HepG2 (cell line): ENCODE data around the gene CARHSP1.

ENCODE experiments used
- CEBPB ChIP-seq: IDR thresholded peaks from 2 replicates; pipeline ENCODE4 v1.6.1; 2011; ENCODE audit warnings: low read depth, low read length, improper control_type of control experiment, borderline replicate concordance
- HNRNPH1 ChIP-seq: fragments of 200-400 bp; formaldehyde crosslinking; optimal IDR thresholded peaks from 2 replicates; pipeline ENCODE3; 2017; ENCODE audit warnings: mild to moderate bottlenecking, low read depth, low read length
- ISX ChIP-seq: sonication (generic); formaldehyde crosslinking; conservative IDR thresholded peaks from 2 replicates; pipeline ENCODE4 v1.5.0; 2020; ENCODE audit warnings: missing genetic modification reagents
- MNT ChIP-seq: fragments of 450-650 bp; IDR thresholded peaks from 2 replicates; pipeline ENCODE4 v1.6.1; 2016
- U2AF2 ChIP-seq: fragments of 200-400 bp; formaldehyde crosslinking; IDR thresholded peaks from 2 replicates; pipeline ENCODE4 v1.6.1; 2017; ENCODE audit warnings: low read depth, mild to moderate bottlenecking, low read length
- ZNF280B ChIP-seq: sonication (generic); formaldehyde crosslinking; IDR thresholded peaks from 2 replicates; pipeline ENCODE4 v1.5.0; 2020; ENCODE audit warnings: missing genetic modification reagents, mild to moderate bottlenecking, borderline replicate concordance

- TF ChIP-seq CEBPB, result no peak
- no peak for TF ChIP-seq ZNF280B (CRISPR knock-in tag)
- no peak for TF ChIP-seq MNT
- TF ChIP-seq HNRNPH1, result no peak
- TF ChIP-seq U2AF2, result no peak
- no peak for TF ChIP-seq ISX (CRISPR knock-in tag)
Observed at GRCh38 chr16:8910811-8911210, 42.0 kb upstream of the CARHSP1 start.
